ENCODE data around the gene SMAP1.
A peak's percentile ranks its signal among the peaks of the same experiment; 100 is the strongest.

SMAP1 gene

GRCh38 chr6:70820778-70821177 is 153.1 kb downstream of the SMAP1 start:
- in situ Hi-C loops (cut with MboI; ENCODE audit: low pct_unique_long_range_greater_than_20kb, low sequenced_read_pairs): no loop called here
- DNase-seq: no peak

GRCh38 chr6:70821751-70822150 is 154.1 kb downstream of the SMAP1 start:
- DNase-seq: no peak
- in situ Hi-C loops (cut with MboI; ENCODE audit: low pct_unique_long_range_greater_than_20kb, low sequenced_read_pairs): no loop called here

GRCh38 chr6:70823651-70824050 is 156.0 kb downstream of the SMAP1 start:
- DNase-seq: no peak
- in situ Hi-C loops (cut with MboI; ENCODE audit: low pct_unique_long_range_greater_than_20kb, low sequenced_read_pairs): no loop called here

- in situ Hi-C loops (cut with MboI; ENCODE audit: low pct_unique_long_range_greater_than_20kb, low sequenced_read_pairs): no loop called here
- no peak for DNase-seq
These were observed 163.7 kb downstream of the SMAP1 start for GRCh38 chr6:70831427-70831826.

GRCh38 chr6:70834520-70834919 is 166.8 kb downstream of the SMAP1 start:
- no peak for DNase-seq
- in situ Hi-C loops (cut with MboI; ENCODE audit: low pct_unique_long_range_greater_than_20kb, low sequenced_read_pairs): no loop called here

- DNase-seq: no peak
- in situ Hi-C loops (cut with MboI; ENCODE audit: low pct_unique_long_range_greater_than_20kb, low sequenced_read_pairs): no loop called here
These were observed 171.2 kb downstream of the SMAP1 start for GRCh38 chr6:70838907-70839285.

- in situ Hi-C loops (cut with MboI; ENCODE audit: low pct_unique_long_range_greater_than_20kb, low sequenced_read_pairs): no loop called here
- DNase-seq: peak; percentile 48
These were observed 171.9 kb downstream of the SMAP1 start for GRCh38 chr6:70839286-70840266.

- DNase-seq: no peak
- in situ Hi-C loops (cut with MboI; ENCODE audit: low pct_unique_long_range_greater_than_20kb, low sequenced_read_pairs): no loop called here
These were observed 173.4 kb downstream of the SMAP1 start for GRCh38 chr6:70841112-70841511.

- in situ Hi-C loops (cut with MboI; ENCODE audit: low pct_unique_long_range_greater_than_20kb, low sequenced_read_pairs): no loop called here
- DNase-seq: peak; percentile 51
These were observed 174.9 kb downstream of the SMAP1 start for GRCh38 chr6:70842541-70842940.

- in situ Hi-C loops (cut with MboI; ENCODE audit: low pct_unique_long_range_greater_than_20kb, low sequenced_read_pairs): no loop called here
- DNase-seq: no peak
These were observed 175.7 kb downstream of the SMAP1 start for GRCh38 chr6:70843328-70843918.

- DNase-seq: no peak
- in situ Hi-C loops (cut with MboI; ENCODE audit: low pct_unique_long_range_greater_than_20kb, low sequenced_read_pairs): no loop called here
These were observed 176.6 kb downstream of the SMAP1 start for GRCh38 chr6:70844301-70844700.

GRCh38 chr6:70846207-70846835 is 178.6 kb downstream of the SMAP1 start:
- DNase-seq: no peak
- in situ Hi-C loops (cut with MboI; ENCODE audit: low pct_unique_long_range_greater_than_20kb, low sequenced_read_pairs): no loop called here

- DNase-seq: no peak
- in situ Hi-C loops (cut with MboI; ENCODE audit: low pct_unique_long_range_greater_than_20kb, low sequenced_read_pairs): no loop called here
These were observed 179.7 kb downstream of the SMAP1 start for GRCh38 chr6:70847106-70848084.

GRCh38 chr6:70849348-70850069 is 181.8 kb downstream of the SMAP1 start:
- no peak for DNase-seq
- in situ Hi-C loops (cut with MboI; ENCODE audit: low pct_unique_long_range_greater_than_20kb, low sequenced_read_pairs): no loop called here

GRCh38 chr6:70852667-70853246 is 185.1 kb downstream of the SMAP1 start:
- in situ Hi-C loops (cut with MboI; ENCODE audit: low pct_unique_long_range_greater_than_20kb, low sequenced_read_pairs): no loop called here
- DNase-seq: no peak

GRCh38 chr6:70857387-70858077 is 189.8 kb downstream of the SMAP1 start:
- DNase-seq: no peak
- in situ Hi-C loops (cut with MboI; ENCODE audit: low pct_unique_long_range_greater_than_20kb, low sequenced_read_pairs): no loop called here

GRCh38 chr6:70860045-70860444 is 192.4 kb downstream of the SMAP1 start:
- DNase-seq: no peak
- in situ Hi-C loops (cut with MboI; ENCODE audit: low pct_unique_long_range_greater_than_20kb, low sequenced_read_pairs): no loop called here

GRCh38 chr6:70860920-70861319 is 193.2 kb downstream of the SMAP1 start:
- in situ Hi-C loops (cut with MboI; ENCODE audit: low pct_unique_long_range_greater_than_20kb, low sequenced_read_pairs): no loop called here
- DNase-seq: no peak
